Stimulated activated CD4-positive, alpha-beta T cell treated with anti-CD3 and anti-CD28 coated beads, Interleukin-15, amount 100 ng/mL, for 48 hours (primary cell): ENCODE results near the gene ADGRF3.
"Not testable (repeated sequence)": the region's sequence is repeated elsewhere in the genome, so short reads cannot be mapped to it uniquely, and the experiment has no call there.

Experiments used
- DNase-seq, 2 donors: peaks; one replicate each; pipeline ENCODE4 v3.0.0-alpha.2; 2020; ENCODE audit warnings: low read depth in 2 of 2

The ADGRF3 gene

GRCh38 chr2:26276484-26277227, 69.9 kb downstream of the ADGRF3 start:
- no peak for DNase-seq

GRCh38 chr2:26274058-26274613, 72.5 kb downstream of the ADGRF3 start:
- no peak for DNase-seq

GRCh38 chr2:26273501-26273900, 73.1 kb downstream of the ADGRF3 start:
- no peak for DNase-seq

GRCh38 chr2:26270373-26270772, 76.2 kb downstream of the ADGRF3 start:
- no peak for DNase-seq

GRCh38 chr2:26269571-26270158, 76.9 kb downstream of the ADGRF3 start:
- DNase-seq = no peak

- not testable (repeated sequence) for DNase-seq
Measured at GRCh38 chr2:26268670-26269385, 77.8 kb downstream of the ADGRF3 start.

GRCh38 chr2:26268213-26268612, 78.4 kb downstream of the ADGRF3 start:
- DNase-seq = no peak

GRCh38 chr2:26258836-26259235, 87.8 kb downstream of the ADGRF3 start:
- DNase-seq = not testable (repeated sequence)
